PC-9 (cell line): ENCODE results near the gene CROCC. TPM values are rescaled to one million over a fixed set of nuclear protein-coding genes. Genes with fewer than 3 reads are reported as not detected.

Source experiments
- BruUV-seq: library from RNA; stranded (reverse); fragments of 400-500 nt; replicated peaks from 2 replicates; lab custom pipeline; 2021; lab: Mats Ljungman, UMichigan
- CTCF ChIA-PET: fragments of 300-600 bp; sonication (Branson Sonifier 250); formaldehyde crosslinking; loops from one replicate; lab custom pipeline; 2022; ENCODE audit warnings: antibody characterized with exemption; lab: Charles Lee
- POLR2A ChIA-PET: fragments of 300-600 bp; sonication (Branson Sonifier 250); formaldehyde crosslinking; loops from one replicate; lab custom pipeline; 2022; ENCODE audit warnings: antibody characterized with exemption; ENCODE audit not compliant: unreplicated experiment; lab: Charles Lee
- DNase-seq, 2 experiments: peaks; one replicate each; pipeline versions ENCODE4 v3.0.0 to v3.0.0-alpha.2; 2015 to 2022; ENCODE audit warnings: mixed read lengths in 1 of 2
- H2AFZ ChIP-seq: fragments of 200-600 bp; sonication (generic); 2 replicates; pipeline ENCODE4 v1.8.1; 2017; ENCODE audit warnings: antibody characterized with exemption
- H3F3A ChIP-seq: fragments of 200-600 bp; sonication (generic); 2 replicates; pipeline ENCODE4 v1.8.1; 2017; ENCODE audit warnings: antibody characterized with exemption, mild to moderate bottlenecking, low read depth; ENCODE audit not compliant: insufficient read depth
- H3K27ac ChIP-seq: fragments of 200-600 bp; sonication (generic); 2 replicates; pipeline ENCODE4 v1.6.1; 2016; ENCODE audit warnings: mixed run types
- H3K27me3 ChIP-seq: fragments of 200-600 bp; sonication (generic); 2 replicates; pipeline ENCODE4 v1.6.1; 2016; ENCODE audit warnings: low read depth, mixed run types; ENCODE audit not compliant: insufficient read depth
- H3K36me3 ChIP-seq: fragments of 200-600 bp; sonication (generic); 2 replicates; pipeline ENCODE4 v1.6.1; 2016; ENCODE audit warnings: low read depth, mixed run types
- H3K4me1 ChIP-seq: fragments of 200-600 bp; sonication (generic); replicated peaks from 2 replicates; pipeline ENCODE4 v1.6.1; 2016; ENCODE audit warnings: mixed run types; ENCODE audit not compliant: insufficient read depth
- H3K4me2 ChIP-seq: fragments of 200-600 bp; sonication (generic); 2 replicates; pipeline ENCODE4 v1.6.1; 2017; ENCODE audit warnings: mixed run types
- H3K4me3 ChIP-seq: fragments of 200-600 bp; sonication (generic); 2 replicates; pipeline ENCODE4 v1.6.1; 2016; ENCODE audit warnings: mixed run types
- H3K79me2 ChIP-seq: fragments of 200-600 bp; sonication (generic); 2 replicates; pipeline ENCODE4 v1.6.1; 2017; ENCODE audit warnings: low read depth, mixed run types
- H3K9me2 ChIP-seq: fragments of 200-600 bp; sonication (generic); 2 replicates; pipeline ENCODE4 v1.8.1; 2017; ENCODE audit warnings: mild to moderate bottlenecking; ENCODE audit not compliant: insufficient read depth
- H3K9me3 ChIP-seq: fragments of 200-600 bp; sonication (generic); 2 replicates; pipeline ENCODE4 v1.8.1; 2016; ENCODE audit warnings: low read depth; ENCODE audit not compliant: insufficient read depth
- H4K20me1 ChIP-seq: fragments of 200-600 bp; sonication (generic); 2 replicates; pipeline ENCODE4 v1.8.1; 2017; ENCODE audit not compliant: insufficient read depth
- CTCF ChIP-seq: fragments of 200-600 bp; sonication (generic); conservative IDR thresholded peaks from 2 replicates; pipeline ENCODE4 v1.6.1; 2017; ENCODE audit warnings: mixed run types, antibody characterized with exemption, mild to moderate bottlenecking, moderate library complexity
- EZH2 ChIP-seq: fragments of 200-600 bp; sonication (generic); IDR thresholded peaks from 2 replicates; pipeline ENCODE4 v1.8.0; 2017; ENCODE audit warnings: antibody characterized with exemption, low read depth
- intact Hi-C: fragments of 100-400 bp; cut with micrococcal nuclease; formaldehyde crosslinking; loops from one replicate; pipeline ENCODE4 v1.10.0; 2022; ENCODE audit not compliant: unreplicated experiment
- total RNA-seq: library from RNA; stranded (reverse); gene quantifications from 2 replicates; pipeline ENCODE4 v1.2.3, GENCODE V29; 2021

CROCC gene
- total RNA-seq, 1 experiment from 2014 or later = 18.9 TPM

GRCh38 chr1:17004466-17005364 is 83.0 kb downstream of the CROCC start:
- BruUV-seq = no TSS peak
- Histone ChIP-seq H2AFZ (no peak overlapping the region), H3K4me2 (no peak overlapping the region; the same call in 1 of the 2 replicates), H3K27ac (no peak overlapping the region), H3K4me3 (no peak overlapping the region), H3K27me3 (no peaks in the 10 kb centered on the region), H4K20me1 (no peaks in the 10 kb centered on the region), H3K9me3 (no peaks in the 10 kb centered on the region), H3K4me1 (0 out of 2 replicates have a peak, but pooled peaks cover 4% of the 10 kb centered on the region), H3K9me2 (no peaks in the 10 kb centered on the region), H3K36me3 (no peaks in the 10 kb centered on the region), H3K79me2 (no peaks in the 10 kb centered on the region), H3F3A (peaks cover 16% of the 10 kb centered on the region)
- TF ChIP-seq CTCF (no peak), EZH2 (no peak)
- no peak for DNase-seq
- intact Hi-C loops = no loop called here
- ChIA-PET POLR2A (no interaction called here), CTCF (no interaction called here)

GRCh38 chr1:17005365-17005740 is 83.6 kb downstream of the CROCC start:
- H3K4me3 ChIP-seq = no peak overlapping the region
- H3K79me2 ChIP-seq = no peaks in the 10 kb centered on the region; the same call in 1 of the 2 replicates
- H3K9me3 ChIP-seq = no peaks in the 10 kb centered on the region
- no peak overlapping the region for H2AFZ ChIP-seq
- H3F3A ChIP-seq = peaks cover 16% of the 10 kb centered on the region
- no peak for DNase-seq
- intact Hi-C loops = no loop called here
- ChIA-PET CTCF (no interaction called here), POLR2A (no interaction called here)
- H3K27me3 ChIP-seq = no peaks in the 10 kb centered on the region
- H3K4me2 ChIP-seq = no peak overlapping the region
- TF ChIP-seq EZH2 (no peak), CTCF (no peak)
- no TSS peak for BruUV-seq
- no peaks in the 10 kb centered on the region for H3K36me3 ChIP-seq
- no peak overlapping the region for H3K27ac ChIP-seq
- H3K9me2 ChIP-seq = no peaks in the 10 kb centered on the region
- H3K4me1 ChIP-seq = 0 out of 2 replicates have a peak, but pooled peaks cover 4% of the 10 kb centered on the region
- H4K20me1 ChIP-seq = no peaks in the 10 kb centered on the region

- Histone ChIP-seq H3K4me1 (0 out of 2 replicates have a peak, but pooled peaks cover 4% of the 10 kb centered on the region), H3K9me3 (no peaks in the 10 kb centered on the region), H3K79me2 (no peaks in the 10 kb centered on the region; the same call in 1 of the 2 replicates), H3F3A (peaks cover 16% of the 10 kb centered on the region), H2AFZ (no peak overlapping the region), H3K27me3 (no peaks in the 10 kb centered on the region), H3K4me2 (no peak overlapping the region), H4K20me1 (no peaks in the 10 kb centered on the region), H3K36me3 (no peaks in the 10 kb centered on the region), H3K27ac (no peak overlapping the region), H3K9me2 (no peaks in the 10 kb centered on the region), H3K4me3 (no peak overlapping the region)
- intact Hi-C loops = no loop called here
- DNase-seq = no peak
- ChIA-PET POLR2A (no interaction called here), CTCF (no interaction called here)
- BruUV-seq = no TSS peak
- TF ChIP-seq CTCF (no peak), EZH2 (no peak)
Observed at GRCh38 chr1:17007121-17007520, 85.4 kb downstream of the CROCC start.
